Esophagus (tissue), 2 donors: Measurements from ENCODE around the gene ATG2B. TPM values are rescaled to one million over a fixed set of nuclear protein-coding genes. Genes with fewer than 3 reads are reported as not detected.

Experiments used
- H3K27ac ChIP-seq, 2 donors: one replicate each; pipeline ENCODE4 v1.5.1; 2013; ENCODE audit warnings: low read depth in 2 of 2, mild to moderate bottlenecking in 2 of 2, inconsistent platforms in 1 of 2, low read length in 1 of 2, moderate library complexity in 1 of 2
- H3K27me3 ChIP-seq, 2 donors: one replicate each; pipeline ENCODE4 v1.6.1; 2013; ENCODE audit warnings: low read length in 2 of 2, control low read depth in 1 of 2, mild to moderate bottlenecking in 1 of 2; ENCODE audit not compliant: insufficient read depth in 2 of 2, control insufficient read depth in 1 of 2
- H3K36me3 ChIP-seq, 2 donors: one replicate each; pipeline ENCODE4 v1.6.1; 2013; ENCODE audit warnings: low read length in 1 of 2; ENCODE audit not compliant: control insufficient read depth in 2 of 2, insufficient read depth in 2 of 2
- H3K4me1 ChIP-seq, 2 donors: one replicate each; pipeline ENCODE4 v1.6.1; 2013; ENCODE audit warnings: low read length in 1 of 2; ENCODE audit not compliant: control insufficient read depth in 2 of 2, insufficient read depth in 2 of 2
- H3K4me3 ChIP-seq, 2 donors: one replicate each; pipeline ENCODE4 v1.5.1; 2013; ENCODE audit warnings: low read length in 2 of 2, mild to moderate bottlenecking in 2 of 2, low read depth in 1 of 2, moderate library complexity in 1 of 2
- H3K9me3 ChIP-seq, 2 donors: one replicate each; pipeline ENCODE4 v1.6.1; 2013; ENCODE audit warnings: mild to moderate bottlenecking in 2 of 2, low read depth in 1 of 2, low read length in 1 of 2, moderate library complexity in 1 of 2; ENCODE audit not compliant: control insufficient read depth in 2 of 2, insufficient read depth in 1 of 2
- WGBS, 2 donors: extraction: QIAGEN DNeasy Blood & Tissue Kit; methylation state at CpG; one replicate each; pipeline ENCODE4 v1.1.7; 2013; 5-methylcytosine and 5-hydroxymethylcytosine counted together
- polyA plus RNA-seq, 2 donors: library from polyadenylated mRNA; stranded (reverse); fragments of 200-250 nt; gene quantifications; one replicate each; pipeline ENCODE4 v1.2.3, GENCODE V29; 2013
- donor health status: healthy with polysubstance abuse.
- donor health status: Bipolar disorder and iron deficiency.

Gene ATG2B
- polyA plus RNA-seq, 2 donors, result 2.9 to 3.3 TPM

DNA sequence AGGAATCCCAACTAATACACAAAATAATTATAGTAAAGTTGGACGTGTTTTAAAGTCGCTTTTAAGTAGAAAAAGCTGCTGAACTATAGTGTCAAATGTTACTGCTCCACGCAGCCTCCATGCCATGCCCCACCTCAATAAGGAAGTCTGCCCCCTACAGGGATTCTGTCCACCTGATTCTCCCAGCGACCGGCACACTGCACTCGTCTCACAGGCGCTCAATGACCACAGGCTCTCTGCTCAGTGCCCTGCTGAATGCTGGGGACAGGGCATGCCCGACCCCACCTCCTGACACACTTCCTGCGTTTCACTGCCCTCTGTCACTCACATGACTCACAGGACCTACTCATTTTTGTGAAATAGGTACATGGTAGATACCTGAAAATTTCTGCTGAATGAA, 58.2 kb downstream of the ATG2B start:
- no peaks in the 10 kb centered on the region for H3K27me3 ChIP-seq
- H3K4me3 ChIP-seq, result no peak overlapping the region
- H3K27ac ChIP-seq, result no peak overlapping the region
- peaks cover 11 to 13% of the 10 kb centered on the region in 2 donors for H3K36me3 ChIP-seq
- WGBS, 2 donors, result 85 to 86% methylated on average over 9 of the region's 9 CpGs
- no peaks in the 10 kb centered on the region for H3K4me1 ChIP-seq
- H3K9me3 ChIP-seq, result no peaks in the 10 kb centered on the region

DNA sequence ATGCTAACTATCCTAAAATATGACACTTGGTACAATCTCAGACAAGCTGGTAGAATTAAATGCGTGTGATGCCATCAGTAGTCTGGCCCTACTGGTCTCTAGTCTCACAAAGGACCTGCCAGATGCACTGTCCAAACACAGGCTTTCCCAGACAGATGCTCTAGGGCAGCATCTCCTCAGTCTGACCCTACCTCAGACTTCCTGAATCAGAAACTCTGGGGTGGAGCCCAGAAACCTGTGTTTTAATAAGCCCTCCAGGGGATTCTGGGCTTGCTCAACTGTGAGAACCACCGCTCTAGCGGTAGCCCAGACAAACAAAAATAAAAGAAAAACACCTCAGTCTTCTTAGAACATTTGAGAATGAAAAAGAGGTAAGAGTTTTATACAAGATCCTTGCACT, 59.2 kb downstream of the ATG2B start:
- Histone ChIP-seq H3K9me3 (no peaks in the 10 kb centered on the region), H3K27ac (no peak overlapping the region), H3K27me3 (no peaks in the 10 kb centered on the region), H3K4me3 (no peak overlapping the region), H3K4me1 (no peaks in the 10 kb centered on the region), H3K36me3 (peaks cover 7 to 8% of the 10 kb centered on the region in 2 donors)
- WGBS, 2 donors, result 91% methylated on average over 3 of the region's 3 CpGs

DNA sequence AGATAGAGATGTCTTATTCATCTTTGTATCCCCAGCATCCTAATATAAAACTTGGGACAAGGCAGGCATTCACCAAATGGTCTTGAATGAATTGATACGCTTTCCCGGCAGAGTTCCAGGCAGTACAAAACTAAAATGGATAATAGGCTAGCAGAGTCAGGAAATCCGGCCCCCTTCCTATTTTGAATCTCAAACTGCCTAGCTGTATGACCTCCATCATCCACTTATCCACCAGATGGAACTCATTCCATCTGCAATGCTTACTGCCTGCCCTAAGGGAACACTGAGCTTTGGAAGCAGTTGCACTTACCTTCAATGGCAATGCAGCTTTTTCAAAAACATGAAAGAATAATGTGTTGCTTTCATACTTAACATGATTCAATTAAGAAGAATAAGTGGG, 63.7 kb downstream of the ATG2B start:
- no peaks in the 10 kb centered on the region for H3K9me3 ChIP-seq
- H3K27me3 ChIP-seq, result no peaks in the 10 kb centered on the region
- H3K4me3 ChIP-seq, result no peak overlapping the region
- no peaks in the 10 kb centered on the region for H3K4me1 ChIP-seq
- no peak overlapping the region for H3K27ac ChIP-seq
- WGBS, 2 donors, result 59 to 85% methylated on average over 3 of the region's 3 CpGs
- peaks cover 3 to 7% of the 10 kb centered on the region in 2 donors for H3K36me3 ChIP-seq

DNA sequence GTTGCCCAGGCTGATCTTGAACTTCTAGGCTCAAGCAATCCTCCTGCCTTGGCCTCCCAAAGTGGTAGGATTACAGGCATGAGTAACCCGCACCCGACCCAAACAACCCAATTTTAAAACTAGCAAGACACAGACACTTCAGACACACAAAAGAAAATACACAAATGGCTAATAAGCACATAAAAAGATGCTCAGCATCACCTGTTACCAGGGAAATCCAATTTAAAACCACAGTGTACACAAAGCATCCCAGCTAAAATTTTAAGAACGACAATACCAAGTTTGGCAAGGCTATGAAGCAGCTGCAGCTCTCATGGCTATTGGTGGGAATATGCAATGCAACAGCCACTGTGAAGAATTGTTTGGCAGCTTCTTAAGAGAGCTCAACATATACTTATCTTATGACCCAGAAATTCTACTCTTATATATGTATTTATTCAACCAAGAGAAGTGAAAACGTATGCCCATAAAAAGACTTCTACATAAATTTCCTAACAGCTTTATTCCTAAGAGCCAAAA, 65.1 kb downstream of the ATG2B start:
- Histone ChIP-seq H3K4me1 (no peaks in the 10 kb centered on the region), H3K4me3 (no peak overlapping the region), H3K36me3 (peaks cover 2 to 3% of the 10 kb centered on the region in 2 donors), H3K27ac (no peak overlapping the region), H3K27me3 (no peaks in the 10 kb centered on the region), H3K9me3 (no peaks in the 10 kb centered on the region)
- WGBS, 2 donors, result 89 to 92% methylated on average over 4 of the region's 4 CpGs

DNA sequence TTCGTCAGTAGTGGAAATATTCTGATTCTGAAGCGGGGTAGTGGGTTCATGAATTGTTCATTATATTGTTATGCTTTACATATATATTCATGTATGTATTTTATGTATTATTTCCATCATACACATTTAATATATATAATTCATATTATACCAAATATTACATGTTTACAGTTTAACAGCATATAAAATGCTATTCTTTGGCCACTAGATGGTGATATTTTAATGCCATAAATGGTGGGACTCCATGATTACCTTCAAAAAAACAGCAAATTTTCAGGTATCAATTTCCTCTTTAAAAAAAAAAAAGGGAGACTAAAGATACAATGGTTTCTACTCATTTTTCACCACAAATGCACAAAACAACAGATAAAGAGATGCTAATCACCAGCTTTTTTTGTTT, 66.1 kb downstream of the ATG2B start:
- Histone ChIP-seq H3K27me3 (no peaks in the 10 kb centered on the region), H3K36me3 (no peaks in the 10 kb centered on the region), H3K9me3 (no peaks in the 10 kb centered on the region), H3K4me1 (no peaks in the 10 kb centered on the region), H3K27ac (no peak overlapping the region), H3K4me3 (no peak overlapping the region)
- 95 to 100% methylated on average over 2 of the region's 2 CpGs for whole genome bisulfite sequencing, 2 donors

DNA sequence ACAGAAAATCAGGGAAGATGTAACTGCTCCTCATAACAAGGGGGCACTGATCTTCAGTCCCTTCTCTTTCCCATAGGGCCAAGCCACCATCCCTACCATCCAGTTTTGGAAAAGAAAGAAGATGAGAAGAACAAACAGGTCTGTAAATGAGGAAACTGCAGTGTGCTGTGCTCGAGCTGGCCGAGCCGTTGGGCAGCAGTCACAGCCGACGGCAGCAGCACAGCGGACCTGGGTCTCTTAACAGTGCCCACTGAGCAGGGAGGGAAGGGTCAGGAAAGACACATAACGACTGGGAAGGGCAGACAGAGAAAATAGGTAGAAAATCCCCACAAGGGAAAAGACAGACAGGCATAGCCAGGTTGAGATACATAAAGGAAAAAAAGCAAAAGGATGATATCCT, 68.9 kb downstream of the ATG2B start:
- no peak overlapping the region for H3K4me3 ChIP-seq
- H3K36me3 ChIP-seq, result peaks cover 5 to 7% of the 10 kb centered on the region in 2 donors
- no peaks in the 10 kb centered on the region for H3K27me3 ChIP-seq
- no peak overlapping the region for H3K27ac ChIP-seq
- no peaks in the 10 kb centered on the region for H3K4me1 ChIP-seq
- H3K9me3 ChIP-seq, result no peaks in the 10 kb centered on the region
- WGBS, 2 donors, result 88 to 91% methylated on average over 7 of the region's 7 CpGs

DNA sequence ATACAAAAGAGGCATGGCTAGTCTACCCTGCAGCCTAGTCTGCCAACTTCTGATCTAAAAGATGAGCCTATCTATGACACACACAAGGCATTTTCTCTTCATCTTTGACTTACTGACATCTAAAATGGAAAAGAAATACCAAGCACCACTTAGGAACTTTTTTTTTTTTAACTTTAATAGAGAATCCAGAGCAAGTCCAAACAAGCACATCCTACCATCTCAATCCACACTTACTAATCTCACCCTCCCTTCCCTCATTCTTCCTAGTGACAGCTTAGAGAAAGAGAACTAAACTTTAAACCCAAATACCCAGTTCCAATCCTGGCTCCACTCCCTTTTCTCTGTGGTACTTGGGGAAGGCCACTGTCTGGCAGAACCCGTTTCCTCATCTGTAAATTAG, 75.3 kb downstream of the ATG2B start:
- Histone ChIP-seq H3K9me3 (no peaks in the 10 kb centered on the region), H3K36me3 (peaks cover 12 to 14% of the 10 kb centered on the region in 2 donors), H3K4me3 (no peak overlapping the region), H3K27me3 (no peaks in the 10 kb centered on the region), H3K4me1 (no peaks in the 10 kb centered on the region), H3K27ac (no peak overlapping the region)
- whole genome bisulfite sequencing, 2 donors, result 64 to 77% methylated on average over 1 of the region's 1 CpG

DNA sequence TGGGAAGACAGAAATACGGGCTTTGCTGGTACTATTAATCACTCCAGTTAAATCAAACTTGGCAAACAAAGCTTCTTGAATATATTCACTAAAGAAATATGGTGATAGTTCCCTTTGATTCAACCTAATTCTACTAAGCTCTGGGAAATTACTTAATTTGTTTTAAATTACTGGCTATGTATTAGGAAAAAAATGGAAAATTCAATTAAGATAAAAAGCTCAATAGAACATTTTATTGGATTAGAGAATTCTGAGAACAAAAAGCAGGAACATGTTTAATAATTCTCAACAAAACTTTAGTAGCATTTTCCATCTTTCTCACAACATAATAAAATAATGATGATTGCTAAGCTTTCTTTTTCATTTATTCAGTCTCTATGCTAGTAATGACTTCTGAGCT, 76.9 kb downstream of the ATG2B start:
- no peaks in the 10 kb centered on the region for H3K9me3 ChIP-seq
- no peaks in the 10 kb centered on the region for H3K4me1 ChIP-seq
- H3K27ac ChIP-seq, result no peak overlapping the region
- no peak overlapping the region for H3K4me3 ChIP-seq
- peaks cover 12 to 18% of the 10 kb centered on the region in 2 donors for H3K36me3 ChIP-seq
- WGBS, 2 donors, result 69 to 72% methylated on average over 1 of the region's 1 CpG
- H3K27me3 ChIP-seq, result no peaks in the 10 kb centered on the region

DNA sequence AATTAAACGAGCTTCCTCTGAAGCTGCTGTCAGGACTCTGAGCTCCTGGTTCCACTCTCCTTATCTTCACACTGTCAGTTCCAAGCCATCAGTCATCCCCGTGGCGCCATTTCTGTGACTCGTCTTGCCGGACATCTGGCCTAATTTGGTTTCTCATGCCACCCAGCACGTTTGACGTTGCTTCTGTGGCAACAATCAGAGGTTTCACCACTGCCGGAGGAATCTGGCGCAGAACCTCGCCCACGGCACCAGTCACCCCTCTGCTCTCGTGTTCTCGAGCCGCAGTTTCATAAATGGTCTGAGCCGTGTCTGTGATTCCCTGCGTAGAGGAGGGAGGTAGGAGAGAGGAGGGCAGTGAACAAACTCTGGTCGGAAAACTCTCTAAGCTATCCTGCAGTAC, 77.5 kb downstream of the ATG2B start:
- Histone ChIP-seq H3K9me3 (no peaks in the 10 kb centered on the region), H3K27ac (no peak overlapping the region), H3K4me3 (no peak overlapping the region), H3K36me3 (peaks cover 12 to 18% of the 10 kb centered on the region in 2 donors), H3K27me3 (no peaks in the 10 kb centered on the region), H3K4me1 (no peaks in the 10 kb centered on the region)
- 78% methylated on average over 17 of the region's 17 CpGs for WGBS, 2 donors

DNA sequence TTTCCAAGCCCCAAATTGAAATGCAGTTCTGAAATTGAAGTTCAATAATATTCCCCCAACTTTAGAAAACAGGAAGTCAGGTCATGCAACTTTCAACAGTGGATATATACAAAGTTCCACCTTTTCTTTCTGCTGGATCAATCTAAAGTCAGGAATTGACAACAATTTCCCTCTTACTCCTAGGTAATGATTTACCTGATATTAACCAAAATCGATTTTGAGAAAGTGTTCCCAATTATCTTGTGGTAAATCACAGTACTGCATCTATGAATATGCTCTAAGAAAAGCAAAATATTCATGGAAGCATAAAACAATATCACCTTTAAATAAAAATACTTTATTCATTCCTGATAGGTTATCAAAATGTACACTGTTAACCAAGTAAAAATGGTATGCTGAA, 78.7 kb downstream of the ATG2B start:
- Histone ChIP-seq H3K27me3 (no peaks in the 10 kb centered on the region), H3K9me3 (no peaks in the 10 kb centered on the region), H3K27ac (no peak overlapping the region), H3K4me1 (no peaks in the 10 kb centered on the region), H3K36me3 (peaks cover 13% of the 10 kb centered on the region in 2 donors), H3K4me3 (no peak overlapping the region)
- 63 to 84% methylated on average over 1 of the region's 1 CpG for WGBS, 2 donors
